PC-3 (cell line): ENCODE results near the gene RAB11FIP4.

Experiments
- CTCF ChIP-seq: fragments of 300-600 bp; sonication (generic); conservative IDR thresholded peaks from 2 replicates; pipeline ENCODE4 v1.5.1; 2017; ENCODE audit warnings: antibody characterized with exemption, low read depth, mild to moderate bottlenecking, low read length
- EZH2 ChIP-seq: fragments of 300-600 bp; sonication (generic); IDR thresholded peaks from one replicate; pipeline ENCODE4 v1.6.1; 2017; ENCODE audit warnings: antibody characterized with exemption, mild to moderate bottlenecking, low read length; ENCODE audit not compliant: unreplicated experiment
- EZH2phosphoT487 ChIP-seq: fragments of 300-600 bp; sonication (generic); IDR thresholded peaks from 2 replicates; pipeline ENCODE4 v1.6.1; 2018; ENCODE audit warnings: mild to moderate bottlenecking, antibody characterized with exemption, low read length, borderline replicate concordance

GRCh38 chr17:31424944-31425281 is 33.4 kb downstream of the RAB11FIP4 start:
- TF ChIP-seq CTCF: no peak
- TF ChIP-seq EZH2phosphoT487: no peak
- TF ChIP-seq EZH2: no peak
